ENCODE data around the gene C5AR1.
"Not testable (repeated sequence)": the region's sequence is repeated elsewhere in the genome, so short reads cannot be mapped to it uniquely, and the experiment has no call there.

C5AR1 gene

GRCh38 chr19:47351548-47351947, 41.9 kb downstream of the C5AR1 start:
- no peak overlapping the region for H3K9ac ChIP-seq (ENCODE audit: low read length)
- H3K4me3 ChIP-seq (ENCODE audit: low read depth, low read length): no peak overlapping the region
- H3K4me1 ChIP-seq (ENCODE audit: control insufficient read depth, insufficient read depth, low read length): peaks cover 12% of the 10 kb centered on the region; the same call in 1 of the 2 replicates
- no peak overlapping the region for H3K27ac ChIP-seq (ENCODE audit: low read depth, low read length)
- no peaks in the 10 kb centered on the region for H3K9me3 ChIP-seq (ENCODE audit: control insufficient read depth, insufficient read depth, low read depth, low read length)
- peaks cover 47% of the 10 kb centered on the region for H3K36me3 ChIP-seq (ENCODE audit: control insufficient read depth, insufficient read depth, low read length)
- H3K27me3 ChIP-seq (ENCODE audit: control insufficient read depth, insufficient read depth, low read length): no peaks in the 10 kb centered on the region; the same call in 1 of the 2 replicates

- no peak overlapping the region for H3K4me3 ChIP-seq (ENCODE audit: low read depth, low read length)
- H3K27ac ChIP-seq (ENCODE audit: low read depth, low read length): no peak overlapping the region
- H3K9me3 ChIP-seq (ENCODE audit: control insufficient read depth, insufficient read depth, low read depth, low read length): no peaks in the 10 kb centered on the region
- H3K27me3 ChIP-seq (ENCODE audit: control insufficient read depth, insufficient read depth, low read length): no peaks in the 10 kb centered on the region; the same call in 1 of the 2 replicates
- peaks cover 12% of the 10 kb centered on the region; the same call in 1 of the 2 replicates for H3K4me1 ChIP-seq (ENCODE audit: control insufficient read depth, insufficient read depth, low read length)
- no peak overlapping the region for H3K9ac ChIP-seq (ENCODE audit: low read length)
- peaks cover 53% of the 10 kb centered on the region for H3K36me3 ChIP-seq (ENCODE audit: control insufficient read depth, insufficient read depth, low read length)
These were observed 42.4 kb downstream of the C5AR1 start for GRCh38 chr19:47352095-47352494.

GRCh38 chr19:47353307-47353712, 43.6 kb downstream of the C5AR1 start:
- Histone ChIP-seq H3K9me3 (ENCODE audit: control insufficient read depth, insufficient read depth, low read depth, low read length) (no peaks in the 10 kb centered on the region), H3K27ac (ENCODE audit: low read depth, low read length) (no peak overlapping the region), H3K4me1 (ENCODE audit: control insufficient read depth, insufficient read depth, low read length) (peaks cover 12% of the 10 kb centered on the region; the same call in 1 of the 2 replicates), H3K9ac (ENCODE audit: low read length) (no peak overlapping the region), H3K36me3 (ENCODE audit: control insufficient read depth, insufficient read depth, low read length) (peaks cover 65% of the 10 kb centered on the region), H3K4me3 (ENCODE audit: low read depth, low read length) (no peak overlapping the region), H3K27me3 (ENCODE audit: control insufficient read depth, insufficient read depth, low read length) (no peaks in the 10 kb centered on the region; the same call in 1 of the 2 replicates)

- no peak overlapping the region for H3K9ac ChIP-seq (ENCODE audit: low read length)
- no peaks in the 10 kb centered on the region for H3K9me3 ChIP-seq (ENCODE audit: control insufficient read depth, insufficient read depth, low read depth, low read length)
- no peaks in the 10 kb centered on the region for H3K27me3 ChIP-seq (ENCODE audit: control insufficient read depth, insufficient read depth, low read length)
- 0 out of 2 replicates have a peak, but pooled peaks cover under 1% of the 10 kb centered on the region for H3K4me1 ChIP-seq (ENCODE audit: control insufficient read depth, insufficient read depth, low read length)
- H3K36me3 ChIP-seq (ENCODE audit: control insufficient read depth, insufficient read depth, low read length): peaks cover 98% of the 10 kb centered on the region
- H3K4me3 ChIP-seq (ENCODE audit: low read depth, low read length): no peak overlapping the region
- no peak overlapping the region for H3K27ac ChIP-seq (ENCODE audit: low read depth, low read length)
These were observed 47.2 kb downstream of the C5AR1 start for GRCh38 chr19:47356900-47357299.

- Histone ChIP-seq H3K4me3 (ENCODE audit: low read depth, low read length) (no peak overlapping the region), H3K9ac (ENCODE audit: low read length) (no peak overlapping the region), H3K27me3 (ENCODE audit: control insufficient read depth, insufficient read depth, low read length) (no peaks in the 10 kb centered on the region), H3K36me3 (ENCODE audit: control insufficient read depth, insufficient read depth, low read length) (peaks cover 98% of the 10 kb centered on the region), H3K4me1 (ENCODE audit: control insufficient read depth, insufficient read depth, low read length) (no peaks in the 10 kb centered on the region), H3K9me3 (ENCODE audit: control insufficient read depth, insufficient read depth, low read depth, low read length) (no peaks in the 10 kb centered on the region), H3K27ac (ENCODE audit: low read depth, low read length) (no peak overlapping the region)
These were observed 48.4 kb downstream of the C5AR1 start for GRCh38 chr19:47357788-47358680.

GRCh38 chr19:47358936-47359335, 49.3 kb downstream of the C5AR1 start:
- Histone ChIP-seq H3K27me3 (ENCODE audit: control insufficient read depth, insufficient read depth, low read length) (no peaks in the 10 kb centered on the region), H3K9me3 (ENCODE audit: control insufficient read depth, insufficient read depth, low read depth, low read length) (no peaks in the 10 kb centered on the region), H3K27ac (ENCODE audit: low read depth, low read length) (0 out of 2 replicates have a peak overlapping the region, but pooled peaks have one; percentile 23), H3K4me3 (ENCODE audit: low read depth, low read length) (no peak overlapping the region), H3K36me3 (ENCODE audit: control insufficient read depth, insufficient read depth, low read length) (peaks cover 97% of the 10 kb centered on the region), H3K4me1 (ENCODE audit: control insufficient read depth, insufficient read depth, low read length) (no peaks in the 10 kb centered on the region), H3K9ac (ENCODE audit: low read length) (no peak overlapping the region)

- Histone ChIP-seq H3K27me3 (ENCODE audit: control insufficient read depth, insufficient read depth, low read length) (no peaks in the 10 kb centered on the region), H3K4me3 (ENCODE audit: low read depth, low read length) (no peak overlapping the region), H3K27ac (ENCODE audit: low read depth, low read length) (no peak overlapping the region), H3K4me1 (ENCODE audit: control insufficient read depth, insufficient read depth, low read length) (no peaks in the 10 kb centered on the region), H3K9me3 (ENCODE audit: control insufficient read depth, insufficient read depth, low read depth, low read length) (no peaks in the 10 kb centered on the region), H3K9ac (ENCODE audit: low read length) (no peak overlapping the region), H3K36me3 (ENCODE audit: control insufficient read depth, insufficient read depth, low read length) (peaks cover 94% of the 10 kb centered on the region)
These were observed 52.7 kb downstream of the C5AR1 start for GRCh38 chr19:47362321-47362720.

GRCh38 chr19:47363758-47364531, 54.3 kb downstream of the C5AR1 start:
- H3K27me3 ChIP-seq (ENCODE audit: control insufficient read depth, insufficient read depth, low read length): no peaks in the 10 kb centered on the region
- H3K9me3 ChIP-seq (ENCODE audit: control insufficient read depth, insufficient read depth, low read depth, low read length): no peaks in the 10 kb centered on the region
- H3K4me3 ChIP-seq (ENCODE audit: low read depth, low read length): no peak overlapping the region
- H3K9ac ChIP-seq (ENCODE audit: low read length): no peak overlapping the region
- H3K36me3 ChIP-seq (ENCODE audit: control insufficient read depth, insufficient read depth, low read length): peaks cover 85% of the 10 kb centered on the region
- no peak overlapping the region for H3K27ac ChIP-seq (ENCODE audit: low read depth, low read length)
- H3K4me1 ChIP-seq (ENCODE audit: control insufficient read depth, insufficient read depth, low read length): no peaks in the 10 kb centered on the region

- not testable (repeated sequence) for H3K4me1 ChIP-seq (ENCODE audit: control insufficient read depth, insufficient read depth, low read length); H3K9me3 ChIP-seq (ENCODE audit: control insufficient read depth, insufficient read depth, low read depth, low read length); H3K27ac ChIP-seq (ENCODE audit: low read depth, low read length); H3K27me3 ChIP-seq (ENCODE audit: control insufficient read depth, insufficient read depth, low read length); H3K9ac ChIP-seq (ENCODE audit: low read length); H3K4me3 ChIP-seq (ENCODE audit: low read depth, low read length)
- H3K36me3 ChIP-seq (ENCODE audit: control insufficient read depth, insufficient read depth, low read length): peaks cover 85% of the 10 kb centered on the region
These were observed 55.8 kb downstream of the C5AR1 start for GRCh38 chr19:47365455-47365854.

GRCh38 chr19:47370045-47370611, 60.5 kb downstream of the C5AR1 start:
- Histone ChIP-seq H3K27me3 (ENCODE audit: control insufficient read depth, insufficient read depth, low read length) (no peaks in the 10 kb centered on the region), H3K27ac (ENCODE audit: low read depth, low read length) (no peak overlapping the region), H3K9ac (ENCODE audit: low read length) (peak overlapping the region; percentile 20), H3K4me3 (ENCODE audit: low read depth, low read length) (no peak overlapping the region), H3K36me3 (ENCODE audit: control insufficient read depth, insufficient read depth, low read length) (peaks cover 86% of the 10 kb centered on the region), H3K9me3 (ENCODE audit: control insufficient read depth, insufficient read depth, low read depth, low read length) (no peaks in the 10 kb centered on the region), H3K4me1 (ENCODE audit: control insufficient read depth, insufficient read depth, low read length) (no peaks in the 10 kb centered on the region)

Data from HUES6 (cell line).